HG03039 (cell line): ENCODE data around the gene TCF7L2.

Source experiments
- ATAC-seq: cut with Tn5 transposase; IDR thresholded peaks from one replicate; pipeline ENCODE4 v1.9.1; 2021; ENCODE audit warnings: mild to moderate bottlenecking, moderate library complexity; ENCODE audit not compliant: unreplicated experiment

Gene TCF7L2

GRCh38 chr10:112991888-112992491 lies 41.9 kb downstream of the TCF7L2 start:
- ATAC-seq: no peak

DNA sequence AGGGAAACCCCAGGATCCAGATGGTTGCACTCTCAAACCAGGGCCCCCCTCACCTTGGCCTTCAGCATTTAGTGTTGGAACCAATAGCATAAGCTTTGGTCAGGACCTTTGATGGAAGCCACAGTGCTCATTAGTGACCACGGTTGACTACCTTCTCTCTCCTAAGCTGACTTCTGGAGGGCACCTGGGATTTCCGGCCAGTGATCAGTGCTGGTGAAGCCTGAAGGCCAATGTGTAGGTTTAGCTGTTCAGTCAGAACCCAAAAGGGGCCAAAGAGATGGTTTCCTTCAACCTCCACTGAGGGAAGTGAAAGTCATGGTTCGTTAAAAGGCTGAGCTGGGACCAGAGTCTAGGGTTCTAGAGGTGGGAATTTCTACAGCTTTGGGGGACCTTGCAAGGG lies 46.4 kb downstream of the TCF7L2 start:
- ATAC-seq: no peak

GRCh38 chr10:112999102-112999501 lies 49.1 kb downstream of the TCF7L2 start:
- ATAC-seq: no peak

GRCh38 chr10:113000442-113000841 lies 50.4 kb downstream of the TCF7L2 start:
- ATAC-seq: no peak

DNA sequence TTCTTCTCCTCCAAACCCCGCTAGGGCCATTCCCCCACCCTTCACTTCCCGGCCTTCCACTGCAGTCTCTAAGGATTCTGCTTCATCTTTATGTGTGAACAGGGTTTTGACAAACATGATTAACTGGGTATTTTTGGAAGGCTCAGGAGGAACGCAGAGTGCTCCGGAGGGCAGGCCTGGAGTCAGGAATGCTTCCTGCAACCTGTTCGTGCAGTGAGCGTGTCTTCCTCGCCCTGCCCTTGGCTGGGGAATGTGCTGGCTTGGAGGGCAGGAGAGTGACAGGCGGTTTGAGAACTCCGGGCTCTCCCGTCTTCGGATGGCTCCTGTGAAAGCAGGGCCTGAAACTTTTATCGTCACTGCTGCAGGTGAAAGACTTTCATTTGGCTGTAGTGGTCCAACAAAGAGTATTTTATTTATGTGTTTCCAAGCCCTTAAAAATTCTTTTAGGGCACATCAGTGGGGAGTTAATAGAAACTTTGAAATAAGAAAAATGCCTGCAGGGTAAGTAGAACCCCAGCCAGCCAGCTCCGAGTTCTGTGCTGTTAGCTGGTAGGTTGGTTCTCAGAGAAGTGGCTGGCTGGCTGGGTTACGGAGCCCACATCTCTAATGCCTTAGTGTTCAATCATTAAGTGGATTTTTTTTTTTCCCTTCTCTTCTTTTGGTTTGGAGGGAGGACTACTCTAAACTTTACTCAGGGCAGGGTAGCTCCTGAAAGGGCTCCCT lies 51.0 kb downstream of the TCF7L2 start:
- ATAC-seq: no peak

- no peak for ATAC-seq
Measured at GRCh38 chr10:113001599-113002448, 51.8 kb downstream of the TCF7L2 start.

DNA sequence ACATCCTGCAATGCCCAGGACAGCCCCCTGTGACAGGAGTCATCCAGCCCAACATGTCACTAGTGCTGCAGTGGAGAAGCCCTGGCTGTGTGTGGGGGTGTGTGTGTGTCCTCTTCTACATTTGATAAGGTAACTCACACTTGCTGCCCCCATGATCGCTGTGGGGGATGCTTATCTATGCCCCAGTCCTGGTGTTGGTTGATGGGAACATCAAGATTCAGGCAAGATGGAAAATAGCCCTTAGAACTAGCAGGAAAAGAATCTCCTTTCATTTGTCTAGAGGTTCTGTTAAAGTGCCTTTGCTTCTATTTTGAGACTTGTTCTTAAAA lies 52.4 kb downstream of the TCF7L2 start:
- ATAC-seq: no peak

DNA sequence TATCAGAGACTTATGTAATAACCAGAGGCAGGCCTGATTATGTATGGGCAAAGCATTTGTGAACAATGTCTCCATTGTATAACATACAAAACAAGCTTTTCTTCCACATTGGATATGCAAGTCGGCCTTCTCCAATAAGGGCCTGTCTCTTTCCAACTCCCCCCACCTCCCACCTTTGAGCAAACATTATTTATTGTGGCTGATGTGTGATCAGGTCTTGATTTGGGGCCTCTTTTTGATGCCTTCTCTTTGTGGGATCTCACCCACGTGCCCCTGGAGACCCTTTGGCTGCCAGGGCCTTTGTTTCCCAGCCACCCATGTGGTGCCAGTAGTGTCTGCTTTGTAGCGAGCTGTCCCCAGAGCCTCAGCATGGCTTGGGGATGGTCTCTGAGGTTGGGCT lies 53.0 kb downstream of the TCF7L2 start:
- ATAC-seq: no peak

GRCh38 chr10:113004069-113004618 lies 54.1 kb downstream of the TCF7L2 start:
- ATAC-seq: no peak

DNA sequence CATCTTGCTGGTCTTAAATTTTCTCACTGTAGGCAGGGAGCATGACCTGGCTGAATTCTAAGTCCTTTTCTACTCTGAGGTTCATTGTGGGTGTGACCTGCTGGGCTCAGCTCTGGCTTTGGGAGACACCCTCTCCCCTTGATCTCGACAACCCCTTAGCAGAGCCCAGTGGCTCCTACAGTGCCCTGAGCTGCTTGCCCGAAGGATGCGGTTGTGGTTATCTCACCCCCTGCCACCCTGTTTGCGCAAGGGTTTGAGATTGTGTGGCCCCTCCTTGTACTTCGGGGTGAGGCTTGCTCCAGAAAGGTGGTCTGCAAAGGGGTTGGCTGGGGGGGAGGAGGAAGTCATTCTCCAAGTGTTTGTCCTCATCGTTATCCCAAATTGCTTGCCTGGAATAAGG lies 55.3 kb downstream of the TCF7L2 start:
- no peak for ATAC-seq

- no peak for ATAC-seq
Measured at GRCh38 chr10:113006656-113007342, 56.8 kb downstream of the TCF7L2 start.

DNA sequence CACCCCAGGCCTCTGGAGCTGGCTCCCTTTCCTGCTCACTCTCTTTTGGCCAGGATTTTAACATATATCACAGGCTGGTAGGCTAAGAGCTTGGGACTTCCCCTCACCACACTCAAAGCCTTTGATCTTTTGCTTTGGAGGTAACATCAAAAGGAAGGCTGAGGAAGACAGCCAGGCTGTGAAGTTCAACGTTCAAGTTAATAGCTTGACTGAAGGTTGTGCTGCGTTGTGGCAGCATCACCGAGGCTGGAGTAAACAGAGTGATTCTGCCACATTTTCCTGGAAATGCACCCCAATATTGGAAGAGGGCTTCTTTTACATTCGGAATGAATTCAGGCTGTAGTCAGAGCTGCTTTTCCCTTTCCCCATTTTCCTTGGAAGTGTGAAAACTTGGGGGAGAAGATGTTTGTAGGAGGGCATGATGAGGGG lies 57.3 kb downstream of the TCF7L2 start:
- ATAC-seq: no peak

DNA sequence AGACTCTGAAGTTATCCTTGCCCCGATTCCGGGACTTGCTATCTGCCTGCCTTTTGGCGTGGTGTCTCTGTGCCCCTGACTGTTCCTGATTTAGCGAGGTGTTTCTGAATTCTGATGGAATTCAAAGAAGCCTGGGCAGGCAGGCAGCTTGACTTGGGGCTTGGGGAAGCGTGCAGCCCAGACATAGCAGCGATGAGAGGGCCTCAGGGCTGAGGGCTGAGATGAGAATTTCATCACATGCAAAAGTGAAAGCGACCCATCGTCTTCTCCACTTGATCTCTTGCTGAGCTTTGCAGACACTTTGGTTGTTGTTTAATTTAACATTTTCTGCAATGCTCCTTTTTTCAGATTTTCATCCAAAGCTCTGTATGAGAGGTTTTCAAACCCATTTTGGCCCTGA lies 57.8 kb downstream of the TCF7L2 start:
- no peak for ATAC-seq

- no peak for ATAC-seq
Measured at GRCh38 chr10:113011592-113012374, 61.7 kb downstream of the TCF7L2 start.

GRCh38 chr10:113015201-113015600 lies 65.2 kb downstream of the TCF7L2 start:
- ATAC-seq: no peak

DNA sequence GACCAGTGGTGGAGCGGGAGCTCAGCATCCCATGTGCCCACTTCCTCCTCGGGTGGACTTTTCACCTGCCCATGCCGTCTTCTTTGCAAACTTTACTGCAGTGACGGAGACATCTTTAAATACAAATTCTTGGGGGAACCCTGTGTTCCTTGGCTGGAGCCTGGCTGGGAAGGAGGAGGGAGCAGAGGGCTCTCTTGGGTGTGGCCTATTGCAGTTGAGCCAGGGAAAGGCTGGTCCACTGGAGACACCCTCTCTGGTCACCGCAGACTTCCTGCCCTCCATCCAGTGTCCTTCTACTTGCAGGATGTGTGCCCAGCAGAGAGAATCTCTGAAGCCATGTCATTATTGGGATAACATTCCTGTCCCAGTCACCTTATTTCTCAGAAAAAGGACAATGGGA lies 67.3 kb downstream of the TCF7L2 start:
- ATAC-seq: no peak

DNA sequence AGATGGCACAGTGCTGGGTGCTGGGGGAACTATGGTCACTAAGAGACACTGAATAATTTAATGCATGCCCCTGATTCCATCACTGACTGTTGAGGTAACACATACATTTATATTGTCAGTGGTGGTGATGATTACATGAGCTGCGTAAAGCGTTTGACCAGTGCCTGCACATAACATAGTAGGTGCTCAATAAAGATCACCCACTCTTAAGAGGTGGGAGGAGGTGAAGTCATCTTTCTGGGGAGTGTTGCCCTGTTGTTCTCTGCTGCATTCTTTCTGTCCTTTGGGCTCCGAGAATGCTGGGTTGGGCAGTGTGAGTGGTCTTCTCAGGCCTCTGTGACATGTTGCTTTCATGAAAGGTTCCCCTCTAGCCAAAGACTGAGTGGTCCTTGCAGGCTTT lies 68.0 kb downstream of the TCF7L2 start:
- no peak for ATAC-seq

- ATAC-seq: no peak
Measured at GRCh38 chr10:113019096-113019495, 69.0 kb downstream of the TCF7L2 start.

GRCh38 chr10:113019692-113020474 lies 69.8 kb downstream of the TCF7L2 start:
- no peak for ATAC-seq

- no peak for ATAC-seq
Measured at GRCh38 chr10:113020475-113020753, 70.4 kb downstream of the TCF7L2 start.
